Endothelial cell (in vitro differentiated cells): ENCODE measurements around the gene VWA2. TPM values are rescaled to one million over a fixed set of nuclear protein-coding genes. Genes with fewer than 3 reads are reported as not detected.

ENCODE experiments used
- DNase-seq: peaks from one replicate; pipeline ENCODE4 v3.0.0; 2021; ENCODE audit warnings: low spot score
- H3K27ac Mint-ChIP-seq: one replicate; pipeline ENCODE4 v1.8.0; 2021; ENCODE audit warnings: mixed read lengths, inconsistent platforms; ENCODE audit not compliant: unreplicated experiment
- H3K27me3 Mint-ChIP-seq: one replicate; pipeline ENCODE4 v1.8.0; 2021; ENCODE audit warnings: mild to moderate bottlenecking, moderate library complexity, mixed read lengths, inconsistent platforms; ENCODE audit not compliant: unreplicated experiment
- H3K36me3 Mint-ChIP-seq: one replicate; pipeline ENCODE4 v1.8.0; 2021; ENCODE audit warnings: mild to moderate bottlenecking, low read depth, mixed read lengths, inconsistent platforms; ENCODE audit not compliant: unreplicated experiment
- H3K4me1 Mint-ChIP-seq: one replicate; pipeline ENCODE4 v1.8.0; 2021; ENCODE audit warnings: mild to moderate bottlenecking, mixed read lengths, inconsistent platforms; ENCODE audit not compliant: unreplicated experiment
- H3K4me3 Mint-ChIP-seq: one replicate; pipeline ENCODE4 v1.8.0; 2021; ENCODE audit warnings: mild to moderate bottlenecking, mixed read lengths, inconsistent platforms; ENCODE audit not compliant: unreplicated experiment
- H3K9me3 Mint-ChIP-seq: one replicate; pipeline ENCODE4 v1.8.0; 2021; ENCODE audit warnings: mixed read lengths, inconsistent platforms; ENCODE audit not compliant: unreplicated experiment
- CTCF ChIP-seq: fragments of 200-600 bp; sonication (generic); IDR thresholded peaks from one replicate; pipeline ENCODE4 v1.5.0; 2021; ENCODE audit warnings: antibody characterized with exemption; ENCODE audit not compliant: unreplicated experiment
- total RNA-seq: library from RNA; stranded (reverse); fragmentation: NEBNext Ultra II Directional; extraction: Animal tissue kit (Norgen Biotek cat#: 25700); gene quantifications from one replicate; pipeline ENCODE4 v1.2.1, GENCODE V29; 2021; ENCODE audit not compliant: unreplicated experiment

VWA2 gene
- total RNA-seq, 1 donor from 2014 or later: 2.4 TPM

GRCh38 chr10:114290038-114290437 is 51.0 kb downstream of the VWA2 start:
- no peak for TF ChIP-seq CTCF
- Mint-ChIP-seq H3K4me3 (no peak overlapping the region), H3K36me3 (peaks cover 12% of the 10 kb centered on the region), H3K27ac (no peak overlapping the region), H3K4me1 (peaks cover 11% of the 10 kb centered on the region), H3K9me3 (peaks cover 4% of the 10 kb centered on the region), H3K27me3 (peaks cover 3% of the 10 kb centered on the region)
- DNase-seq: no peak

- Mint-ChIP-seq H3K4me1 (peaks cover 11% of the 10 kb centered on the region), H3K9me3 (peaks cover 14% of the 10 kb centered on the region), H3K36me3 (peaks cover 20% of the 10 kb centered on the region), H3K27me3 (peaks cover 1% of the 10 kb centered on the region), H3K27ac (no peak overlapping the region), H3K4me3 (no peak overlapping the region)
- DNase-seq: no peak
- no peak for TF ChIP-seq CTCF
Observed at GRCh38 chr10:114291076-114291475, 52.0 kb downstream of the VWA2 start.

- no peak for TF ChIP-seq CTCF
- Mint-ChIP-seq H3K9me3 (peaks cover 16% of the 10 kb centered on the region), H3K27me3 (peaks cover 1% of the 10 kb centered on the region), H3K36me3 (peaks cover 24% of the 10 kb centered on the region), H3K27ac (no peak overlapping the region), H3K4me3 (no peak overlapping the region), H3K4me1 (peaks cover 11% of the 10 kb centered on the region)
- DNase-seq: no peak
Observed at GRCh38 chr10:114291516-114291915, 52.5 kb downstream of the VWA2 start.

GRCh38 chr10:114293075-114293474 is 54.0 kb downstream of the VWA2 start:
- no peak for DNase-seq
- Mint-ChIP-seq H3K27ac (no peak overlapping the region), H3K9me3 (peaks cover 16% of the 10 kb centered on the region), H3K4me1 (peaks cover 10% of the 10 kb centered on the region), H3K4me3 (no peak overlapping the region), H3K36me3 (peaks cover 27% of the 10 kb centered on the region), H3K27me3 (peaks cover 1% of the 10 kb centered on the region)
- no peak for TF ChIP-seq CTCF

- H3K27ac Mint-ChIP-seq: no peak overlapping the region
- no peak overlapping the region for H3K4me3 Mint-ChIP-seq
- DNase-seq: no peak
- no peak for TF ChIP-seq CTCF
- peaks cover 5% of the 10 kb centered on the region for H3K4me1 Mint-ChIP-seq
- peaks cover 27% of the 10 kb centered on the region for H3K36me3 Mint-ChIP-seq
- peaks cover 2% of the 10 kb centered on the region for H3K27me3 Mint-ChIP-seq
- peaks cover 16% of the 10 kb centered on the region for H3K9me3 Mint-ChIP-seq
Observed at GRCh38 chr10:114294549-114294948, 55.5 kb downstream of the VWA2 start.
